Sigmoid colon (tissue), 4 donors: Measurements from ENCODE around the gene EVA1C.
"Not testable (repeated sequence)": the region's sequence is repeated elsewhere in the genome, so short reads cannot be mapped to it uniquely, and the experiment has no call there.

Experiments
- CTCF ChIP-seq, 4 experiments: fragments of 450-650 bp in 3 of 4; fragments of 200-600 bp in 1 of 4; IDR thresholded peaks; one replicate each; pipeline ENCODE4 v1.5.1; 2016 to 2019; ENCODE audit warnings: antibody characterized with exemption in 4 of 4, mild to moderate bottlenecking in 3 of 4, moderate library complexity in 2 of 4
- EP300 ChIP-seq, 4 donors: sonication (generic); formaldehyde crosslinking; IDR thresholded peaks; one replicate each; pipeline ENCODE4 v1.6.1; 2017; ENCODE audit warnings: antibody characterized with exemption in 4 of 4
- POLR2A ChIP-seq, 2 donors: fragments of 450-650 bp; IDR thresholded peaks; one replicate each; pipeline ENCODE4 v1.6.1; 2016; ENCODE audit warnings: antibody characterized with exemption in 2 of 2, mild to moderate bottlenecking in 2 of 2, moderate library complexity in 2 of 2
- POLR2AphosphoS5 ChIP-seq, 4 donors: sonication (generic); formaldehyde crosslinking; IDR thresholded peaks; one replicate each; pipeline ENCODE4 v1.6.1; 2017; ENCODE audit warnings: antibody characterized with exemption in 4 of 4

- not testable (repeated sequence) for TF ChIP-seq CTCF, POLR2A, POLR2AphosphoS5, EP300 (IDR thresholded peaks at IDR 0.05)
Measured at GRCh38 chr21:32462564-32462963, 50.1 kb downstream of the EVA1C start.
